K562 (cell line): ENCODE data around the gene FLAD1. TPM values are rescaled to one million over a fixed set of nuclear protein-coding genes. Genes with fewer than 3 reads are reported as not detected.

Source experiments
- CBX5 ChIP-seq: IDR thresholded peaks from 2 replicates; pipeline ENCODE4 v1.6.1; 2014; ENCODE audit warnings: low read depth, borderline replicate concordance
- GMEB1 ChIP-seq: fragments of 250-450 bp; sonication (Bioruptor Pico); IDR thresholded peaks from 2 replicates; pipeline ENCODE4 v1.4.0; 2020; ENCODE audit warnings: mild to moderate bottlenecking
- KAT8 ChIP-seq: fragments of 450-650 bp; IDR thresholded peaks from 2 replicates; pipeline ENCODE4 v1.6.1; 2016; ENCODE audit warnings: low read depth, mild to moderate bottlenecking
- PPARD ChIP-seq: fragments of 250-450 bp; sonication (Bioruptor Pico); IDR thresholded peaks from 2 replicates; pipeline ENCODE4 v1.8.0; 2022; ENCODE audit warnings: inconsistent platforms, mild to moderate bottlenecking, moderate library complexity
- SIX5 ChIP-seq, 2 experiments: IDR thresholded peaks; 2 replicates each; pipeline ENCODE4 v1.6.1; 2011; ENCODE audit warnings: low read length in 2 of 2, borderline replicate concordance in 1 of 2, low read depth in 1 of 2, mild to moderate bottlenecking in 1 of 2, moderate library complexity in 1 of 2; ENCODE audit not compliant: insufficient read depth in 1 of 2
- SRSF9 ChIP-seq: fragments of 200-400 bp; formaldehyde crosslinking; IDR thresholded peaks from 2 replicates; pipeline ENCODE4 v1.6.1; 2017; ENCODE audit warnings: low read depth, low read length, borderline replicate concordance
- ZBTB7A ChIP-seq: IDR thresholded peaks from 2 replicates; pipeline ENCODE4 v1.6.1; 2011; ENCODE audit warnings: low read depth, mild to moderate bottlenecking, low read length, moderate library complexity, borderline replicate concordance; ENCODE audit not compliant: control insufficient read depth
- polyA plus RNA-seq, 8 experiments: library from polyadenylated mRNA; depleted of rRNA in 4 of 8; stranded (reverse) in 5 of 8; unstranded in 3 of 8; fragments of >200 nt; fragmentation: Nextera tagmentation in 2 of 8; fragmentation: Illumina TruSeq in 1 of 8; extraction: Ambion mirVana in 2 of 8; extraction: Trizol in 1 of 8; gene quantifications; 2 replicates each; pipeline versions ENCODE4 v1.2.1 to v1.2.3, GENCODE V29; 2011 to 2014; ENCODE audit warnings: inconsistent platforms in 1 of 8, missing spikeins in 1 of 8
- total RNA-seq, 7 experiments: library from RNA; depleted of rRNA in 6 of 7; stranded (reverse); fragments of >200 nt in 6 of 7; fragmentation: Illumina TruSeq in 2 of 7; extraction: Trizol in 2 of 7; gene quantifications; 2 replicates each; pipeline versions ENCODE4 v1.2.1 to v1.2.3, GENCODE V29; 2011 to 2021; ENCODE audit warnings: low replicate concordance in 1 of 7
- TF ChIP-seq, protein P1 (sequence below): fragments of 450-650 bp; formaldehyde crosslinking; IDR thresholded peaks from 2 replicates; pipeline ENCODE4 v1.4.0; 2022; ENCODE audit warnings: missing genetic modification characterization
- TF ChIP-seq, protein P2 (sequence below): fragments of 450-650 bp; IDR thresholded peaks from 2 replicates; pipeline ENCODE4 v1.6.1; 2018; ENCODE audit not compliant: partially characterized antibody
- TF ChIP-seq, protein P3 (sequence below), 2 experiments: fragments of 450-650 bp; IDR thresholded peaks; 2 replicates each; pipeline ENCODE4 v1.6.1; 2016; ENCODE audit warnings: mild to moderate bottlenecking in 2 of 2, borderline replicate concordance in 1 of 2, low read depth in 1 of 2, moderate library complexity in 1 of 2

FLAD1 gene
- total and polyA plus RNA-seq, 9 of the 15 experiments (the other 6 are each of a cell fraction or from before 2014, with no cell fraction given), result 24.9 to 85.8 (median 67.0) TPM

- TF ChIP-seq ZBTB7A (no peak), PPARD (CRISPR knock-in tag) (no peak), GMEB1 (CRISPR knock-in tag) (no peak), SIX5 (IDR thresholded peaks at IDR 0.05; ENCODE audit: borderline replicate concordance in 1 of 2, insufficient read depth in 1 of 2, low read depth in 1 of 2, low read length in 2 of 2) (no peak), CBX5 (no peak), SRSF9 (no peak), KAT8 (no peak)
- TF ChIP-seq, protein P1, sequence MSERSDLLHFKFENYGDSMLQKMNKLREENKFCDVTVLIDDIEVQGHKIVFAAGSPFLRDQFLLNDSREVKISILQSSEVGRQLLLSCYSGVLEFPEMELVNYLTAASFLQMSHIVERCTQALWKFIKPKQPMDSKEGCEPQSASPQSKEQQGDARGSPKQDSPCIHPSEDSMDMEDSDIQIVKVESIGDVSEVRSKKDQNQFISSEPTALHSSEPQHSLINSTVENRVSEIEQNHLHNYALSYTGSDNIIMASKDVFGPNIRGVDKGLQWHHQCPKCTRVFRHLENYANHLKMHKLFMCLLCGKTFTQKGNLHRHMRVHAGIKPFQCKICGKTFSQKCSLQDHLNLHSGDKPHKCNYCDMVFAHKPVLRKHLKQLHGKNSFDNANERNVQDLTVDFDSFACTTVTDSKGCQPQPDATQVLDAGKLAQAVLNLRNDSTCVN (CRISPR knock-in tag), result no peak
- TF ChIP-seq, protein P2, sequence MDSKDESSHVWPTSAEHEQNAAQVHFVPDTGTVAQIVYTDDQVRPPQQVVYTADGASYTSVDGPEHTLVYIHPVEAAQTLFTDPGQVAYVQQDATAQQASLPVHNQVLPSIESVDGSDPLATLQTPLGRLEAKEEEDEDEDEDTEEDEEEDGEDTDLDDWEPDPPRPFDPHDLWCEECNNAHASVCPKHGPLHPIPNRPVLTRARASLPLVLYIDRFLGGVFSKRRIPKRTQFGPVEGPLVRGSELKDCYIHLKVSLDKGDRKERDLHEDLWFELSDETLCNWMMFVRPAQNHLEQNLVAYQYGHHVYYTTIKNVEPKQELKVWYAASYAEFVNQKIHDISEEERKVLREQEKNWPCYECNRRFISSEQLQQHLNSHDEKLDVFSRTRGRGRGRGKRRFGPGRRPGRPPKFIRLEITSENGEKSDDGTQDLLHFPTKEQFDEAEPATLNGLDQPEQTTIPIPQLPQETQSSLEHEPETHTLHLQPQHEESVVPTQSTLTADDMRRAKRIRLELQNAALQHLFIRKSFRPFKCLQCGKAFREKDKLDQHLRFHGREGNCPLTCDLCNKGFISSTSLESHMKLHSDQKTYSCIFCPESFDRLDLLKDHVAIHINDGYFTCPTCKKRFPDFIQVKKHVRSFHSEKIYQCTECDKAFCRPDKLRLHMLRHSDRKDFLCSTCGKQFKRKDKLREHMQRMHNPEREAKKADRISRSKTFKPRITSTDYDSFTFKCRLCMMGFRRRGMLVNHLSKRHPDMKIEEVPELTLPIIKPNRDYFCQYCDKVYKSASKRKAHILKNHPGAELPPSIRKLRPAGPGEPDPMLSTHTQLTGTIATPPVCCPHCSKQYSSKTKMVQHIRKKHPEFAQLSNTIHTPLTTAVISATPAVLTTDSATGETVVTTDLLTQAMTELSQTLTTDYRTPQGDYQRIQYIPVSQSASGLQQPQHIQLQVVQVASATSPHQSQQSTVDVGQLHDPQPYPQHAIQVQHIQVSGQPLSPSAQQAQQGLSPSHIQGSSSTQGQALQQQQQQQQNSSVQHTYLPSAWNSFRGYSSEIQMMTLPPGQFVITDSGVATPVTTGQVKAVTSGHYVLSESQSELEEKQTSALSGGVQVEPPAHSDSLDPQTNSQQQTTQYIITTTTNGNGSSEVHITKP, result peak; percentile 19
- TF ChIP-seq, protein P3, sequence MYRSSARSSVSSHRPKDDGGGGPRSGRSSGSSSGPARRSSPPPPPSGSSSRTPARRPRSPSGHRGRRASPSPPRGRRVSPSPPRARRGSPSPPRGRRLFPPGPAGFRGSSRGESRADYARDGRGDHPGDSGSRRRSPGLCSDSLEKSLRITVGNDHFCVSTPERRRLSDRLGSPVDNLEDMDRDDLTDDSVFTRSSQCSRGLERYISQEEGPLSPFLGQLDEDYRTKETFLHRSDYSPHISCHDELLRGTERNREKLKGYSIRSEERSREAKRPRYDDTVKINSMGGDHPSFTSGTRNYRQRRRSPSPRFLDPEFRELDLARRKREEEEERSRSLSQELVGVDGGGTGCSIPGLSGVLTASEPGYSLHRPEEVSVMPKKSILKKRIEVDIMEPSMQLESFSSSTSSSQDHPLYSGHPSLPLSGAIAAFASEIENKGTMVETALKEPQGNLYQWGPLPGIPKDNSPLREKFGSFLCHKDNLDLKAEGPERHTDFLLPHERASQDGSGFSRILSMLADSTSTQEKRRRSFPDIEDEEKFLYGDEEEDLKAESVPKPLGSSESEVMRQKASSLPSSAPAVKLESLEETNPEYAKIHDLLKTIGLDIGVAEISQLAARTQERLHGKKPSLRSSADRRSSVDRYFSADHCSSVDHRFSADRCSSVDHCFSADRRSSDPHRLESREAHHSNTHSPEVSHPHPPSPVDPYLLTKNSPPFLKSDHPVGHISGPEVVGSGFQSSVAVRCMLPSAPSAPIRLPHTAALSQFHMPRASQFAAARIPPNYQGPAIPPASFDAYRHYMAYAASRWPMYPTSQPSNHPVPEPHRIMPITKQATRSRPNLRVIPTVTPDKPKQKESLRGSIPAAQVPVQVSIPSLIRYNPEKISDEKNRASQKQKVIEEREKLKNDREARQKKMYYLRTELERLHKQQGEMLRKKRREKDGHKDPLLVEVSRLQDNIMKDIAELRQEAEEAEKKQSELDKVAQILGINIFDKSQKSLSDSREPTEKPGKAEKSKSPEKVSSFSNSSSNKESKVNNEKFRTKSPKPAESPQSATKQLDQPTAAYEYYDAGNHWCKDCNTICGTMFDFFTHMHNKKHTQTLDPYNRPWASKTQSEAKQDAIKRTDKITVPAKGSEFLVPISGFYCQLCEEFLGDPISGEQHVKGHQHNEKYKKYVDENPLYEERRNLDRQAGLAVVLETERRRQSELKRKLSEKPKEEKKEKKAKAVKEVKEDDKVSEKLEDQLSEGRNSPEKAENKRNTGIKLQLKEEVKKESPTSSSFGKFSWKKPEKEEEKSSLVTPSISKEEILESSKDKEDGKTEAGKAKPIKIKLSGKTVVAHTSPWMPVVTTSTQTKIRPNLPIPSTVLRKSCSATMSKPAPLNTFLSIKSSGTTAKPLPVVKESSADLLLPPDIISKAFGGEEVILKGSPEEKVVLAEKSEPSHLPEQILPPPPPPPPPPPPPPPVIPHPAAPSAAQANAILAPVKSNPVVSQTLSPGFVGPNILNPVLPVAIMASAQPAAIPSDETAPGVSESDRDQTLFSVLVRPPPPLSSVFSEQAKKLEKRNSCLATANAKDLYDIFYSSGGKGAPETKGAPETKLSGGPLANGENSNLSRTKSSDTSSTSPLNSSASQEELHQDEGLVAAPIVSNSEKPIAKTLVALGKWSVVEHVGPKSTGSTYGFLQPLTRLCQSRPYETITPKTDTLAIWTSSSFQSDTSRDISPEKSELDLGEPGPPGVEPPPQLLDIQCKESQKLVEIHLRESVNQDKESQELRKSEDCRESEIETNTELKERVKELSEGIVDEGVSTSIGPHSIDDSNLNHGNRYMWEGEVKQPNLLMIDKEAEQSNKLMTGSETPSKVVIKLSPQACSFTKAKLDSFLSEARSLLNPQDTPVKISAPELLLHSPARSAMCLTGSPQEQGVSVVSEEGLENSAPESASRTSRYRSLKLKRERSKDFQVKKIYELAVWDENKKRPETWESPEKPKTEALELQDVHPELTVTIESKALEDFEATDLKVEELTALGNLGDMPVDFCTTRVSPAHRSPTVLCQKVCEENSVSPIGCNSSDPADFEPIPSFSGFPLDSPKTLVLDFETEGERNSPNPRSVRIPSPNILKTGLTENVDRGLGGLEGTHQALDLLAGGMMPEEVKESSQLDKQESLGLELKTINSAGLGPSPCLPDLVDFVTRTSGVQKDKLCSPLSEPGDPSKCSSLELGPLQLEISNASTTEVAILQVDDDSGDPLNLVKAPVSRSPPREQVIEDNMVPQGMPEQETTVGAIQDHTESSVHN (IDR thresholded peaks at IDR 0.05; ENCODE audit: borderline replicate concordance in 1 of 2, low read depth in 1 of 2), result peak in 1 of 2 experiments; percentile 56; a peak in 1 of 4 replicates
These were observed 9.6 kb upstream of the FLAD1 start (continued) for GRCh38 chr1:154973344-154974101.
